ENCODE measurements around the gene DGCR2.

Gene DGCR2

GRCh38 chr22:19058713-19059451, 63.3 kb downstream of the DGCR2 start:
- H3K4me3 ChIP-seq (replicated peaks; ENCODE audit: low read depth, low read length): no peak overlapping the region
- no peak for DNase-seq (ENCODE audit: low read depth)
- TF ChIP-seq CTCF (IDR thresholded peaks at IDR 0.05; ENCODE audit: low read length, missing control alignments): no peak

GRCh38 chr22:19057999-19058491, 64.2 kb downstream of the DGCR2 start:
- no peak for DNase-seq (ENCODE audit: low read depth)
- TF ChIP-seq CTCF (IDR thresholded peaks at IDR 0.05; ENCODE audit: low read length, missing control alignments): no peak

GRCh38 chr22:19057539-19057938, 64.7 kb downstream of the DGCR2 start:
- no peak for TF ChIP-seq CTCF (IDR thresholded peaks at IDR 0.05; ENCODE audit: low read length, missing control alignments)
- no peak overlapping the region for H3K4me3 ChIP-seq (replicated peaks; ENCODE audit: low read depth, low read length)
- DNase-seq (ENCODE audit: low read depth): no peak

More at GRCh38 chr22:19057999-19058491, 64.2 kb downstream of the DGCR2 start:
- H3K4me3 ChIP-seq (replicated peaks; ENCODE audit: low read depth, low read length): no peak overlapping the region

- no peak for DNase-seq (ENCODE audit: low read depth)
- no peak for TF ChIP-seq CTCF (IDR thresholded peaks at IDR 0.05; ENCODE audit: low read length, missing control alignments)
- H3K4me3 ChIP-seq (replicated peaks; ENCODE audit: low read depth, low read length): no peak overlapping the region
Measured at GRCh38 chr22:19056951-19057401, 65.2 kb downstream of the DGCR2 start.

- TF ChIP-seq CTCF (IDR thresholded peaks at IDR 0.05; ENCODE audit: low read length, missing control alignments): no peak
Measured at GRCh38 chr22:19055801-19056200, 66.4 kb downstream of the DGCR2 start.

GRCh38 chr22:19052941-19053541, 69.2 kb downstream of the DGCR2 start:
- H3K4me3 ChIP-seq (replicated peaks; ENCODE audit: low read depth, low read length): no peak overlapping the region
- DNase-seq (ENCODE audit: low read depth): no peak
- TF ChIP-seq CTCF (IDR thresholded peaks at IDR 0.05; ENCODE audit: low read length, missing control alignments): no peak

More at GRCh38 chr22:19055801-19056200, 66.4 kb downstream of the DGCR2 start:
- no peak for DNase-seq (ENCODE audit: low read depth)
- no peak overlapping the region for H3K4me3 ChIP-seq (replicated peaks; ENCODE audit: low read depth, low read length)
